ENCODE results near the gene TNNT2.

TNNT2 gene

DNA sequence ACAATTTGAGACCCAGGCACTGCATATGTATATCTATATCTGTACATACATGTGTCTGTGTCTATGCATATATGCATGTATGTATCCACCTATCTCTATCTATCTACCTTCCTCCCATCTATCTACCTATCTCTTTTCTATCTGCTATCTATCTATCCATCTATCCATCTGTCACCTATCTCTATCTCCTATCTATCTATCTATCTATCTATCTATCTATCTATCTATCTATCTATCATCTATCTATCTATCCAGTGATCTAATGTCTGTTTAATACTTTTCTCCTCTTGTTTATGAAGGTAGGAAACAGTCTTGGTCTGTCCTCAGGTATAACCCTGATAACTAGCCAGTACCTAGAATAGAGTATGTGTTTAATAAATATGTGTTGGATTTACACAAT, 25.9 kb downstream of the TNNT2 start:
- ATAC-seq (replicated peaks) (no peak), DNase-seq (no peak)
- no peak overlapping the region for H3K4me3 Mint-ChIP-seq
- H3K4me1 Mint-ChIP-seq = peaks cover 0 to 2% of the 10 kb centered on the region in 2 donors
- H3K27ac Mint-ChIP-seq = no peak overlapping the region
- H3K9me3 Mint-ChIP-seq = no peaks in the 10 kb centered on the region
- no peaks in the 10 kb centered on the region for H3K36me3 Mint-ChIP-seq
- peaks cover 36 to 41% of the 10 kb centered on the region in 2 donors for H3K27me3 Mint-ChIP-seq

DNA sequence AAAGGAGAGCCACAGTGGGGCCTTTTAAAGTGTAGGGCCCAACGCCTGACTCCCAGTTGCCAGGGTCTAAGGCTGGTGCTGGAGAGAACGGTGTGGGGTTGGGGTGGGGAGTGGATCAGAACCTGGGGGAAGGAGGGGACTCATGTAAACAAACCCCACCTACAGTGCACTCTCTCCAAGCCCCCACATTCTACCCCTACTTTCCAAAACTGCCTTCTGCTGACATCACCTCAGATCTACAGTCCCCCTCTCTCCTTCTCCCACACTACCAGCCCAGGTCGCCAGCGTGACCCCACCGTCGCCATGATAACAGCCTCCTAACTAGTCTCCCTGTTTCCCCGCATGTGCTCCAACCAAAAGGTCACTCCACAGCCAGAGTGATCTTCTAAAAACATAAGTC, 26.6 kb downstream of the TNNT2 start:
- H3K9me3 Mint-ChIP-seq = no peaks in the 10 kb centered on the region
- H3K27ac Mint-ChIP-seq = no peak overlapping the region
- no peak for DNase-seq
- peaks cover 0 to 2% of the 10 kb centered on the region in 2 donors for H3K4me1 Mint-ChIP-seq
- no peaks in the 10 kb centered on the region for H3K36me3 Mint-ChIP-seq
- no peak for ATAC-seq (replicated peaks)
- H3K4me3 Mint-ChIP-seq = no peak overlapping the region
- peaks cover 37 to 43% of the 10 kb centered on the region in 2 donors for H3K27me3 Mint-ChIP-seq

DNA sequence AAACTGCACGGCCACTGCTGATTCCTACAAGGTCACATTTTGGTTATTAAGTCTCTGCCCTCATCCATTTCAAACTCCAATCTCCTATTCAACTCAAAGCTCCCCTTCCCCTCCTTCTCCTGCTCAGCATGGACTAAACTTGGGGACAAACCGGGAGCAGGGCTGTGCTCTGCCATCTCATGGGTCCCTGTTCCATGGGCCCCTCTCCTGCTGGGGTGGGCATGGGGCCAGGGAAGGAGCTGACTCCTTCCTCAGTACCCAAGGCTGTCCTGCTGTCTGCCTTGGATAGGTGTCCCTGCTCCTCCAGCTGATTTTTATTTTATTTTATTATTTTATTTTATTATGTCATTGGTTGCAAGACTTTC, 27.1 kb downstream of the TNNT2 start:
- DNase-seq (no peak), ATAC-seq (replicated peaks) (no peak)
- H3K4me1 Mint-ChIP-seq = peaks cover 0 to 2% of the 10 kb centered on the region in 2 donors
- H3K27ac Mint-ChIP-seq = no peak overlapping the region
- H3K27me3 Mint-ChIP-seq = peaks cover 39 to 45% of the 10 kb centered on the region in 2 donors
- no peaks in the 10 kb centered on the region for H3K36me3 Mint-ChIP-seq
- H3K4me3 Mint-ChIP-seq = no peak overlapping the region
- no peaks in the 10 kb centered on the region for H3K9me3 Mint-ChIP-seq

DNA sequence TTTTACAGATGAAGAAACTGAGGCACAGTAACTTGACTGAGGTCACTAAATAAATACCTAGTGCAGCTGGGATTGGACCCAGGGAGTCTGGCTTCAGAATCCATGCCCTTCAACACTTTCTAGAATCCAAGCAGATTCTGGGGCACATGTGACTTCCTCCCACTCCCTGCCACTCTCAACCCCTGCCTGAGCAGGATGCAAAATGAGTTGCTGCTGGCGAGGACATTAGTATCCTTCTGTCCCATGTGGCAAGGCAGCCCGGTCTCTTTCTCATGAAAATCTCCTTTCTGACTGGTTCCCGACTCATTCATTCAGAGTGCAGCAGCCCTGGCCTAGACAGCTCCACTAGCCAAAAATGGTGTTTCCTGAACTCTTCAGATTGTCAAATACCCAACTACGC, 28.4 kb downstream of the TNNT2 start:
- Mint-ChIP-seq H3K4me1 (peaks cover 0 to 2% of the 10 kb centered on the region in 2 donors), H3K27ac (no peak overlapping the region), H3K27me3 (peaks cover 45 to 50% of the 10 kb centered on the region in 2 donors), H3K9me3 (no peaks in the 10 kb centered on the region), H3K4me3 (no peak overlapping the region), H3K36me3 (no peaks in the 10 kb centered on the region)
- DNase-seq (no peak), ATAC-seq (replicated peaks) (no peak)

DNA sequence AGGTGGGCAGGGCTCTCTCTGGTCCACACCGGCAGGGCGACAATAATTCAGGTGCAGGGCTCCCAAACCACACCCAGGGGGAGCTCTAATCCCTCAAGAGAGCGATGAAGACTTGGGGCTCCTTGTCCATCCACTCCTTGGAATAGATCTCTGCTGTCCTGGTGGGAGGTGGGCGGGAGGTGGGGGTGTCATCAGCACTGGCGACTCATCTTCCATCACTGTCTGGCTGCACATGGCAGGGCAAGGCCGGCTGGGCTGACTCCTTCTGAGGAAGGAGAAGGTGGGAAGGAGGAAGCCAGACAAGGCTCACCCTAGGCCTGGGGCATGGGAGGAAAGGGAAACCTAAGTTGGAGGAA, 29.3 kb downstream of the TNNT2 start:
- ATAC-seq (replicated peaks) (peak; percentile 59 to 70), DNase-seq (no peak)
- H3K4me3 Mint-ChIP-seq = no peak overlapping the region
- H3K9me3 Mint-ChIP-seq = no peaks in the 10 kb centered on the region
- peaks cover 0 to 2% of the 10 kb centered on the region in 2 donors for H3K4me1 Mint-ChIP-seq
- H3K27ac Mint-ChIP-seq = no peak overlapping the region
- H3K27me3 Mint-ChIP-seq = peaks cover 44 to 45% of the 10 kb centered on the region in 2 donors
- H3K36me3 Mint-ChIP-seq = no peaks in the 10 kb centered on the region

DNA sequence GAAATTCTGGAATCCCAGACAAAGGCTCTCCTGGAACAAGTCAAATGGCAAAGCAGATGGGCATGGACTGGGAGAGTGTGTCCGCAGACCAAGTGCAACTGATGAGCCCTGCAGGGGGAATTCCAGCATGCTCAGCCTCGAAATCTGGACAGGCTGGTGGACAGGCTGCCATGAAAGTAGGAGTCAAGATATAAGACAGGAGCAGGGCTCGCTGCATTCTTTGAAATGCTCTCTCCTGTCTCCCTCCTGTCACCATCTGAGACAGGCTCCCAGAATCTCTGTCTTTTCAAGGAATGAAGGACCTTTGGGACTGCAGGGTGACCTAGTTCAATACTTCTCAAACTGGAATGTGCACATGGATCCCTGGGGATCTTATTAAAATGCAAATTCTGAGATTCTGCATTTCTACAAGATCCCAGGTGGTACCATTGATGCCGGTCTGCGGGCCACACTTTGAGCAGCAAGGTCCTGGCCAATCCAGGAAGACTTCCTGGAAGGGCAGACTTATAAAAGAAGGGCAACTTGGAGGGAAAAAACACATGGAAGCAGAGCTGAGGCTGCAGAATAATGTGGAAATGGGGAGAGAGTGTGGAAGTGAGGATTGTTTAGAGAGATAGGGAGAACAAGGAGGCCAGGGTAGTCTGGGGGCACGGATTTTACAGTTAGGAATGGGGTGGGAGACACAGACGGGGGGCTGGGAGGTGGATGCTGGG, 29.8 kb downstream of the TNNT2 start:
- H3K9me3 Mint-ChIP-seq = no peaks in the 10 kb centered on the region
- no peaks in the 10 kb centered on the region for H3K36me3 Mint-ChIP-seq
- H3K4me1 Mint-ChIP-seq = peaks cover 0 to 2% of the 10 kb centered on the region in 2 donors
- peaks cover 44 to 45% of the 10 kb centered on the region in 2 donors for H3K27me3 Mint-ChIP-seq
- ATAC-seq (replicated peaks) = no peak
- H3K27ac Mint-ChIP-seq = no peak overlapping the region
- DNase-seq = no peak
- H3K4me3 Mint-ChIP-seq = no peak overlapping the region

DNA sequence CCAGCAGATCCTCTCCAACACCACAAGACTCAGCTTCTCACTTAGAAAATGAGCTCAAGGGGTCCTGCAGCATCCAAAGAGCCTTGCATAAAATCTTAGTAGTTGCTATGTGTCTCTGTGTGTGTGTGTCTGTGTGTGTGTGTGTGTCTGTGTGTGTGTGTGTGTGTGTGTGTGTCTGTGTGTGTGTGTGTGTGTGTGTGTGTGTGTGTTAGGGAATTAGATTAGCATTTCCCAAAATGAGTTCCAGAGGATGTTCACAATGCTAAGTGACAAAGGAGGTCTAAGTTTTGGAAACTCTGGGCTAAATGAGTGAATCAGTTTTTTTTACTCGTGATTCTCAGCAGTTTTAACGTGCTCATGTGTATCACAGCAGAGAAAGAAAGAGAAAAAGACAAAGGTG, 30.5 kb downstream of the TNNT2 start:
- H3K27ac Mint-ChIP-seq = no peak overlapping the region
- H3K27me3 Mint-ChIP-seq = peaks cover 44 to 45% of the 10 kb centered on the region in 2 donors
- H3K4me3 Mint-ChIP-seq = no peak overlapping the region
- DNase-seq (no peak), ATAC-seq (replicated peaks) (no peak)
- H3K9me3 Mint-ChIP-seq = no peaks in the 10 kb centered on the region
- H3K4me1 Mint-ChIP-seq = peaks cover 0 to 2% of the 10 kb centered on the region in 2 donors
- no peaks in the 10 kb centered on the region for H3K36me3 Mint-ChIP-seq

DNA sequence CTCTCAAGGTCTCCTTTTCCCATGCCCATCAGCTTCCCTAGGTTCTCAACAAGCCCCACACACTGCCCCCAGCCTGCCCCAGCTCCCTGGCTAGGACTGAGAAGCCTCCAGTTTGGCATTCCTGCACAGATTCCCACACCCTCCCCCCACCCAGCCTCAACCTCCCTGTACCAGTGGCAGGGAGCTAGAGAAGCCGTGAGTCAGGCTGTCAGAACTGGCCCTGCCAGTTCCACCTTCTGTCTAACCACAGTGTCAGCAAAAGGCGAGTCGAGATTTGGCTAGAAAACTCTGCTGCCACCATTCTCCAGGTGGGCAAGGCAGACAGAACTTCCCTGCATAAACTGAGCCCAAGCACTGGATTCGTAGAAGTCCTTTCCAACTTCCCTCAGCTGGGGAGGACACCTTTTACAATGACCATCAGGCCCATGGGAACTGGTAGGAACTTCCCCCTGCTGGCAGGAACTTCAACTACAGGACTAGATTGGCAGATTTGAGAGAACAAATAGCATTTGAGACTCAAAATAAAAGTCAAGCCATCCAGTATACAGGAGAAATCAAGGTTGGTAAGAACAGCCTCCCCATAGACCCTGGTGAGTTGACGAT, 31.0 kb downstream of the TNNT2 start:
- Mint-ChIP-seq H3K27me3 (peaks cover 44 to 45% of the 10 kb centered on the region in 2 donors), H3K4me3 (no peak overlapping the region), H3K9me3 (no peaks in the 10 kb centered on the region), H3K4me1 (peaks cover 0 to 2% of the 10 kb centered on the region in 2 donors), H3K27ac (no peak overlapping the region), H3K36me3 (no peaks in the 10 kb centered on the region)
- DNase-seq (no peak), ATAC-seq (replicated peaks) (no peak)

DNA sequence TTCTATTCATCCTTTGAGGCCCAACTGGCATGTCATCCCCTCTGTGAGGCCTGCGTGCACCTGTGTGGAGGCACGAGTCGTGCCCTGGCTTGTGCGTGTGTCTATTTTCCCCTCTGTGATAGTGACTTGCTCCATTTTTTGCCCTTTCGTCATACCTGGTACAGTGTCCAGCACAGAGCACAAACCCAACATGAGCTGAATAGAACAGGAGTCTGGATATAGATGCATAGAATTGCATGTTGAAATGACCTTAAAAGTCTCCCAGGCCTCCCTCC, 32.5 kb downstream of the TNNT2 start:
- DNase-seq (no peak), ATAC-seq (replicated peaks) (no peak)
- Mint-ChIP-seq H3K27me3 (peaks cover 41% of the 10 kb centered on the region in 2 donors), H3K36me3 (no peaks in the 10 kb centered on the region), H3K27ac (no peak overlapping the region), H3K4me3 (no peak overlapping the region), H3K4me1 (peaks cover 0 to 2% of the 10 kb centered on the region in 2 donors), H3K9me3 (peaks cover 0 to 2% of the 10 kb centered on the region in 2 donors)

DNA sequence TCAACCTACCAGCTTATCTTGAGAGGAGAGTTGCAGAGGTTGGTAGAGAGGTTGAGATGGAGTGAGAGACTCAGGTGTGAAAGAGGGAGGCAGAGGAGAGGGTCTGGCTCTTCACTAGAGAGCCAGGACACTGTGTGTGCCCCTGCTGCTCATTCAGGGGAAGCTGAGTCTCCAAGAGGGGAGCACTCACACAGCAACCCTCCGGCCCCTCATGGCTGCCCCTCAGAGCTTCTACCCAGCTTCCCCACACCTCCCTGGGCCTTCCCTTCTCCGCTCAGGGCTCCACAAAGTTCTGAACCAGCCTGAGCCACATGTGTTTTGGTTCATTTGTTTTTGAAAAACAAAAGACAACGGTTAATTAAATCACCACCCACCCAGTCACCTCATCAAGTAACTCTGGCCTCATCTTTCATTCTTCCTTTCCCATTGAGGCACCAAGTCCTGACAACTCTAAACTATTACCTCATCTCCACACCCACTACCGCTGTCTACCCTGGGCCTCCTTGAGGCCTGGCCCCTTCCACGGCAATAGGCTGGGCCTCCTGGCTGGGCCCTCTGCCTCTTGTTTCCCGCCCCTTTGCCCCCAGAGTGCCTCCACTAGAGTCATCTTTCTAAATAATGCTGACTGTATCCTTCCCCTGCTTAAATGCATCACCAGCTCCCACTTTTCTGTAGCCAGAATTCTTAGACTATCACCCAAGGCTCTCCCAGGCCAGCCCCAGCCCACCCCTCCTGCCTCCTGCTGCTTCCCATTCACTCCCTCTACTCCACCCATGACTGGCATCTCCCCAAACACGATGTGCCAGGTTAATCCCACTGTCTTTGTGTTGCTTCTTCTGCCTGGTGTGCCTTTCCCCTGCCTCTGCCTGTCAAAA, 33.0 kb downstream of the TNNT2 start:
- Mint-ChIP-seq H3K27me3 (peaks cover 38 to 39% of the 10 kb centered on the region in 2 donors), H3K9me3 (peaks cover 0 to 2% of the 10 kb centered on the region in 2 donors), H3K4me3 (no peak overlapping the region), H3K4me1 (peaks cover 0 to 2% of the 10 kb centered on the region in 2 donors), H3K27ac (no peak overlapping the region), H3K36me3 (no peaks in the 10 kb centered on the region)
- no peak for ATAC-seq (replicated peaks)
- no peak for DNase-seq

DNA sequence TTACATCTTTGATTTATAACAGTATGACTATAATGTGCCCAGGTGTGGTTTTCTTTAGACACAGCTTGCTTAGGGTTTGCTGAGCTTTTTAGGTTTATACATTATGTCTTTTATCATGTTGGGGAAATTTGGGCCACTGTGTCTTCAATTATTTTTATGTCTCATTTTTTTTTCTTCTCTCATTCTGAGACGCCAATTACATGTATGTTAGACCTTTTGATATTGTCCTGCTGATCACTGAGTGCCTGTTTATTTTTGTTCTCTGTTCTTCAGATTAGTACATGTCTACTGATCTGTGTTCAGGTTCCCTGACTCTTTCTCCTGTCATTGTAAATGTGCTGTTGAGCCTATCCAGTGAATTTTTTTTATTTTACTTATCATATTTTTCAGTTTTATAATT, 36.1 kb downstream of the TNNT2 start:
- no peak overlapping the region for H3K27ac Mint-ChIP-seq

DNA sequence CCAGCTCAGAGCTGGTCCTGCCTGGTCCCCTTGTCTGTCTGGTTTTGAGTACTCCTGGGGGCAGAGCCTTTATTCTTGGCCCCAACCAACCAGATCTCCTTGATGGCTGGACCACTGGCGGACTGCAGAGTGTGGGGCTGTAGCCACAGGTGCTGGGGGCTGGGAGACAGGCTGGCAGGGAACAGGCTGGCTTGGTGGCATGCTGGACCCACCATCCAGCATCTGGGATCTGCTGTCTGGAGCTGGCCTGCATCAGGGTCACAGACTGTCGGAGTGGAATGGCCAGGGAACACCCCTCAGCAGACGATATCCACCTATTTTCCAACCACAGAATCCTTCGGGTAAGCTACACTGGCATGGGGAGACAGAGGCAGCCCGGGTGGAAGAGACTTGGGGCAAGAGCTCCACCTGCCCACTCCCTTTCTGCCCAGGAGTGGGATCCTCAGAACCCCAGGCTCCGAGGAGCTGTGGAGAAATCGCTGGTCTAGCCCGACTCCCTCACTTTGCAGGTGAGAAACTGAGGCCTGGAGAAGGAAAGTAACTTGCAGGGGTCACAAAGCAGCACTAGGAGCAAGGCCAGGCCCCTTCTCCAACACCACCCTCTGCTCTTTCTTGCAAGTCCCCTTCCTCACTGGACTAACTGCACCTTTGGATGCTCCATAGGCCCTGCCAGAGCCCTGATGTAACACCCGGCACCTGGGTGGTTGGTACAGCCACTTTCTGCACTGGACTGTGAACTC, 40.6 kb downstream of the TNNT2 start:
- H3K36me3 Mint-ChIP-seq = no peaks in the 10 kb centered on the region
- H3K9me3 Mint-ChIP-seq = peaks cover 0 to 2% of the 10 kb centered on the region in 2 donors
- no peak overlapping the region for H3K27ac Mint-ChIP-seq
- ATAC-seq (replicated peaks) (no peak), DNase-seq (no peak)
- no peaks in the 10 kb centered on the region for H3K4me1 Mint-ChIP-seq
- H3K27me3 Mint-ChIP-seq = peaks cover 13 to 21% of the 10 kb centered on the region in 2 donors
- no peak overlapping the region for H3K4me3 Mint-ChIP-seq

More for the DNA sequence above, 36.1 kb downstream of the TNNT2 start:
- Mint-ChIP-seq H3K9me3 (peaks cover 0 to 2% of the 10 kb centered on the region in 2 donors), H3K4me1 (no peaks in the 10 kb centered on the region), H3K36me3 (no peaks in the 10 kb centered on the region), H3K4me3 (no peak overlapping the region), H3K27me3 (peaks cover 23 to 31% of the 10 kb centered on the region in 2 donors)
- DNase-seq (no peak), ATAC-seq (replicated peaks) (no peak)

DNA sequence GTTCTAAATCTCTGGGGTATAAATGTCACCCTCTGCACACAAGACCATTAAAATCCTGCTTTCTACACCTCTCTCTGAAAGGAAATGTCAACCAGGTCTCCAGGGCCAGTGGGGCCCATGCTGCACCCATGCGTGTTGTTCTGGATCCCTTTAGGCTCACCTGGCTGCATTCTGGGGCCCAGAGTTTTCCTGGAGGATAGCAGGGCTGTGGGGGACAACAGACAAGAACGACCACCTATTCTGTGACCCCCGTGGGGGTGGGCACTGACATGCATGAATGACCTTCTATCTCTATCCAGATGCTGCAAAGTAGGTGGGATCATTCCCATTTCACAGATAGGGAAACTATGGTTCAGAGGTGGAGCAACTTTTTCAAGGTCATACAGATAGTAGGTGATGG, 41.6 kb downstream of the TNNT2 start:
- ATAC-seq (replicated peaks) (no peak), DNase-seq (no peak)
- Mint-ChIP-seq H3K4me3 (no peak overlapping the region), H3K36me3 (no peaks in the 10 kb centered on the region), H3K27me3 (peaks cover 8 to 14% of the 10 kb centered on the region in 2 donors), H3K9me3 (no peaks in the 10 kb centered on the region), H3K27ac (no peak overlapping the region), H3K4me1 (no peaks in the 10 kb centered on the region)

DNA sequence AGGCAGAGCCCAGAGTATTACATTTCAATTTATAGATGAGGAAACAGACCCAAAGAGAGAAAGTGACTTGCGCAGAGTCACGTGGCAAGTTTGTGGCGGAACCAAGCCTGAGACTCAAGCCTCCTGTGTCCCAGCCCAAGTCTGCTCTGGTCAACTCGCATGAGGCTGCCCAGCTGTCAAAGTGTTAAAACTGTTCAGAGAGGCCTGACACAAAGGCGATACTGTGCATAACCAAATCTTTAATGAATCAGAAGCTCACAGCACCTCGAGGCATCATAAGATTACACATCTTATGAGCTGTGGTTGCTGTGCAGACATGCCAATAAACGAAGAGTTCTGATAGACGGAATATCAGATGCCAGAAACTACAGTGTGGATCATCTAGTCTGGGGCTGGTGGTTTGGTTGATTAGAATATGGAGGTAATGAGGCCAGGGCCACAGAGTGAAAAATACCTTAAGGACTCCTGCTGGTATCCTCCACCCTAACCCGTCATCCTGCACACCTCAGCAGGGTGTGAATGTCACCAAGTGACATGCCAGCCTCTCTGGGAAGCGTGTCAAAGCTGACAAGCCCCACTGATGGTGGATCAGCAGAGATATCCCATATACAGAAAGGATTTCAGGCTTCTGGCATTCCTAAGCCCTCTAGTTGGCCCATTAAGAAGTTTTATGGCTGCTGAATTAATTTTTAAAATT, 42.2 kb downstream of the TNNT2 start:
- Mint-ChIP-seq H3K27me3 (peaks cover 8 to 14% of the 10 kb centered on the region in 2 donors), H3K36me3 (no peaks in the 10 kb centered on the region), H3K4me3 (no peak overlapping the region), H3K9me3 (no peaks in the 10 kb centered on the region), H3K4me1 (no peaks in the 10 kb centered on the region), H3K27ac (no peak overlapping the region)
- no peak for DNase-seq
- ATAC-seq (replicated peaks) = no peak

All from stimulated activated naive B cell treated with anti-CD40 and anti-IgM and Interleukin-4, amounts not matched to agents 10 μg/mL and 1 μg/mL and 100 μg/mL, for 72 hours (primary cell).